Measurements from ENCODE around the gene WDR7.

Gene WDR7

DNA sequence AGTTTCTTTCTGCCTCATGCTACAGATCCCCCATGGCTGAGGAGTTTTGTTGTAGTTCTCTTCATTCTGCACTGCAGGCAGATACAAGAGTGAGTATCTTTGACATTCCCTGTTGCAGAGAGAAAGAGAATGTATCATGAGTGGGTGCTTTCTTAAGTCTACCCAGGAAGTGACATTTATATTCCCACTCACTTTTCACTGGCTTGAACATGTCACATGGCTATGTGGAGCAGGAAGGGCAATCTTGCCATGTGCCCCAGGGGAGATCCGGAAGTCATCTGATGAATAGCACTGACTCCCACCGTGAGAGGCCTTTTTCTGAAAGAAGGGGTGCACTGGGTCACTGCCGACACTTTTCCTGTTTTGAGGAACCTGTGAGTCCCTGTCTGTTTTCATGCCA, 429.3 kb downstream of the WDR7 start:
- DNase-seq (ENCODE audit: low spot score): no peak

DNA sequence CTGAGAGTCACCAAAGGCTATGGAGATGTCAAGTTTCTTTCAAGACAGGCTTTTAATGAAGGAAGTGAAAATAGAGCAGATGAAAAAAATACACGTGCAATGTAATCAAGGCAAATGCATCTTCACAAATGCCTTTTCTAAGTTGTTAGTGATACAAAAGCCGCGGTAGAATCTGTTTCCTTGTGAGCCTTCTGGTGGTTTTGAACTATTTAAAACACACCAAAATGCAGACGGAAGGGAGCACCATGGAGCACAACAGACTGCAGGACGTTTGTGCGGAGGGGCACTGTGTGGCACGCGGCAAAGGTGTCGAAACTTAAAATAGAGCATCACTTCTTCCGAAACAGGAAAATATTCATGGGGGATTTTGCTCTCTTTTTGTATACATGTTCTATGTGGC, 430.7 kb downstream of the WDR7 start:
- no peak for DNase-seq (ENCODE audit: low spot score)

DNA sequence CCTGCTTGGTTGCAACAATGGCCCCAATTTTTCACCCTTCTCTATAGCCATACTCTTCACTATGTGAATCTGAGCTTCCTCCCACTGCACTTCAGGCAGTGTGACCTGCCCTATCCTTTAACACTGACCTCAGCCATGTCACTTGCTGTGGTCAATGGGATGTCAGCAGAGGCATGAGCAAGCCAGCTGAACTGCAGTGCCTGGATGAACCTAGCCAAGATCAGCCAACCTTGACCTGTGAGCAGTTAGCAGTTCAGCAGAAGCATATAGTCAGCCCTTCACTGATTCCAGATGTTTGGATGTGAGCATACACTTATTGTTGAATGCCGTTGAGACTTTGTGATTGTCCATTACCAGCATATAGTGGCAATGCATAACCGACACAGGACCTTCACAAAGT, 432.3 kb downstream of the WDR7 start:
- no peak for DNase-seq (ENCODE audit: low spot score)

DNA sequence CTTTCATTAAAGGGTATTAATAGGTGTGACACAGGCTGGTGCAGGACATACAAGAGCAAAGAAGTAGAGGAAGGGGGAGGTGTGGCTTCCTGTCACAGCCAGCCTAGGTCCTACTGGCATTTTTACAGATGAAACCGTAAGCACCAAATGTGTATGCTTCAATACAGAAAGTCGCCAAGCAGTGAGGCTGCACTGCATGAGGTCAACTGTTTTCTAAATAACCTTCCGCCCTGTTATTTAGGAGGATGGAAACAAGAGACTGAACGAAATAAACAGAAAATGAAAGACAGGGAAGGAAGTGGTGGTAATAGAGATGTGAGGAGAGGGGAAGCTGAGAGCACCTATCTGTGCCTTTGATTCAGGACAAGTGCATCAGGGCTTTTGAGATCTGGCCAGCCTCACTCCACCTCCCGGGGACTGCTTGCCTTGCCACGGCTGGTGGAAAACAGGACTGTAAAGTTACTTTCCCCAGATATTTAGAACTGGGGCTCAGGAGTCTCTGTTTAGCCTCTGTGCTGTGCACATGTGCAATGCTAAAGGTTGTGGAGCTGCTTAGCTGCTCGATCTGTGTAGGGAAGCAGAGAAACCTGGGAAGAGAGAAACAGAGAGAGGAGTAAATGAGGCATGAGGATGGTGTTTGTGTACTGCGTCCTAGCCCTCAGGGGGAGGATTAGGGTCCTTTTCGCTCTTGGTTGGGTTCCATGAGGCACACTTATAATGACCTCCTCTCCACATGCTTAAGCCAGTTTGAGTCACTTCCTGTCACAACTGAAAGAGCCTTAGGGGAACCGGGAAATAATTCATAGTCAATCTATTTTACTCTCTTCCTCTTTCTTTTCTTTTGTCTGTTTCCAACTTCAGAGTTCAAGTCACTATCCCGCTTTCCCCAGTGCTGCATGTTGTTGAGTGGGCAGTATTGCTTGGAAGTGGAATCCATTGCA, 433.4 kb downstream of the WDR7 start:
- DNase-seq (ENCODE audit: low spot score): no peak

DNA sequence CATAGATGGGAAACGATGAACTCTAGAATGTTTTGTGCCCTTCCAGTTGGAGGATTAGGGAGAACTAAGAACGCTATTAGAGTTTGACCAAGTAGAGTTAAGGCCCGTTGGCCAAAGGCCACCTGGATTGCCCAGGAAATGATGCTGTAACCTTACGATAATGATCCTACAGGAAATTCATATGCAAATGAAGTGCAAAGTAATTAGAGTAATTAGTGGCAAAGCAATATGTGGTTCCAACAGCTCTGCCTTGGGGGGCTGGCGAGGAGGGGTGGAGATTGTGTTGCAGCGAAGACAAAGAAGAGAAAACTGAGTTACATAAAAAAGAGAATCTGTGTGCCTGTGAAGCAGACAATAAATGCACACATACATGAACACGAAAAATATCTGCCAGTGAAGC, 434.2 kb downstream of the WDR7 start:
- no peak for DNase-seq (ENCODE audit: low spot score)

DNA sequence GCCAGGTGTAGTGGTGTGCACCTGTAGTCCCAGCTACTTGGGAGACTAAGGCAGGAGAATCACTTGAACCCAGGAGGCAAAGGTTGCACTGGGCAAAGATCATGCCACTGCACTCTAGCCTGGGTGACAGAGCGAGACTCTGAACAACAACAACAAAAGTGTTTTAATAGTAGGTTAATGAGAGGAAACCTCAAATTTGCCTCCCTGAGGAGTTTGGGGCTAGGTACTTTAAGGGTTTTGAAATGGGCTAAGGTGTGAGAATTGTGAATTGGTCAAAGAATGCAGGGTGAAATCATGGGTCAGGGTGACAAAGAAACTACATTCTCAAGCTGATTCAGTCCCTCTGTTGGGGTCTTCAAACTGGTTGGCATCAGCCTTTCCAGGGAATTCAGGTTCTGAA, 435.0 kb downstream of the WDR7 start:
- no peak for DNase-seq (ENCODE audit: low spot score)
